SU-DHL-6 (cell line): ENCODE measurements around the gene ZDHHC7.

ENCODE experiments used
- CTCF ChIP-seq: fragments of 200-600 bp; sonication (generic); IDR thresholded peaks from one replicate; pipeline ENCODE4 v1.5.1; 2017; ENCODE audit warnings: antibody characterized with exemption, mild to moderate bottlenecking, low read length, moderate library complexity; ENCODE audit not compliant: insufficient read depth, poor library complexity, severe bottlenecking
- EZH2phosphoT487 ChIP-seq: fragments of 200-600 bp; sonication (generic), shearing (Covaris generic); conservative IDR thresholded peaks from 2 replicates; pipeline ENCODE4 v1.6.1; 2018; ENCODE audit warnings: mild to moderate bottlenecking, antibody characterized with exemption, low read length, moderate library complexity, mixed read lengths

DNA sequence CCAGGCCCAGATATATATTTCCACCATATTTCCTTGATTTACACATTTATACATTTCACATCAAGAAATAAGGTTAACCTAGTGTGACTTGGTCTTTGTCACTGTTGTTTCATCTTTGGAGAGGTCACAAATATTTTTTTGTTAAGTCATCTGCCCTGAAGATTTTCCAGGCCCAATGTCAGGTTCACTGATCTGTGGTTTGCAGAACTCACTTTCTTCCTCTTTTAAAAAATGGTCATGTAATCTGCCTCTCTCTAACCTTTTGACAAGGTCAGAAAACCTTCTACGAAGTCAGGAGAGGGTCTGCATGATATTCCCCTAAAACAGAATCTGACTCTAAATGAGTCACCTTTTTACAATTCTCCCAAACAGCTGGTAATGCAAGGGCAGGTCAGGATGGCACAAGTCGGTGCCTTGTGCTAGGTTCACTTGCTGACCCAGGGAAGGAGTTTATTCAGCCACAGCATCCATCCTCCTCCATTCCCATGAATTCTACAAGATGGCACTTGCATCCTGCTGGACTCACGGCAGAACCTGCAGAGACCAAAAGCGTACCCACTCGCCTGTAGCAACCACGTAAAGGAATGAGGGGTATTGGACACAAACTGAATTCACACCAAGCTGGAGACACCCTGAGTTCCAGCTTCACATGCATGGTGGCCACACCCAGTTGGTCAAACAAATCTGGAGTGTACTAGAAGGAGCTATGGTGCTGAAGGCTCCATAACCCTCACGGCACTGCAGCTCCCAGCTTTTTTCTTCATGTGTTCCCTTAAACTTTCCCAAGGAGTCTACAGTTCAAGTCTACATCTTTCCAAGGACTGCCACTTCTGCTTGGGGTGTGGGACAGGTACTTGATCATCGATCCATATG lies 14.7 kb upstream of the ZDHHC7 start:
- no peak for TF ChIP-seq EZH2phosphoT487
- TF ChIP-seq CTCF, result no peak
